HEK293 (cell line): Measurements from ENCODE around the gene CHRD.

Source experiments
- CTCF ChIA-PET: fragments of 350-600 bp; formaldehyde crosslinking; extraction: SDS; loops from one replicate; lab custom pipeline; 2021; ENCODE audit warnings: antibody characterized with exemption; lab: Yijun Ruan, JAX
- POLR2A ChIA-PET: fragments of 300-600 bp; formaldehyde crosslinking; extraction: SDS; loops from one replicate; lab custom pipeline; 2020; ENCODE audit warnings: antibody characterized with exemption, inconsistent platforms; lab: Yijun Ruan, JAX
- H3K27ac ChIP-seq: fragments of 200-500 bp; sonication (Bioruptor generic); 2 replicates; pipeline ENCODE4 v1.5.1; 2014; ENCODE audit warnings: low read depth, low read length, control low read depth, inconsistent platforms; ENCODE audit errors: extremely low read depth
- H3K36me3 ChIP-seq, 2 experiments: fragments of 200-500 bp in 1 of 2; sonication (Bioruptor generic) in 1 of 2; 1 replicate in 1 of 2; 2 replicates in 1 of 2; pipeline ENCODE4 v1.5.1; 2014 to 2017; ENCODE audit warnings: inconsistent platforms in 2 of 2, low read length in 2 of 2; ENCODE audit not compliant: control insufficient read depth in 2 of 2, insufficient read depth in 1 of 2
- H3K4me1 ChIP-seq: fragments of 200-500 bp; sonication (Bioruptor generic); 2 replicates; pipeline ENCODE4 v1.5.1; 2014; ENCODE audit warnings: mild to moderate bottlenecking, low read length, inconsistent platforms; ENCODE audit not compliant: control insufficient read depth, insufficient read depth
- H3K4me3 ChIP-seq: 2 replicates; pipeline ENCODE4 v1.5.1; 2011; ENCODE audit warnings: low read depth, mild to moderate bottlenecking, control low read depth, low read length, moderate library complexity
- H3K9me3 ChIP-seq: fragments of 200-500 bp; sonication (Bioruptor generic); 2 replicates; pipeline ENCODE4 v1.5.1; 2014; ENCODE audit warnings: low read depth, low read length, inconsistent platforms; ENCODE audit not compliant: control insufficient read depth, insufficient read depth
- BCL11B ChIP-seq: fragments of 450-650 bp; formaldehyde crosslinking; IDR thresholded peaks from 2 replicates; pipeline ENCODE4 v1.5.1; 2016; ENCODE audit warnings: low read depth, missing biosample characterization, missing genetic modification characterization
- GFI1B ChIP-seq: fragments of 450-650 bp; formaldehyde crosslinking; IDR thresholded peaks from 2 replicates; pipeline ENCODE4 v1.5.1; 2016; ENCODE audit warnings: missing biosample characterization, missing genetic modification characterization
- HIC1 ChIP-seq: fragments of 450-650 bp; formaldehyde crosslinking; IDR thresholded peaks from 2 replicates; pipeline ENCODE4 v1.5.1; 2016; ENCODE audit warnings: missing biosample characterization, missing genetic modification characterization
- HOXC10 ChIP-seq: sonication (generic); formaldehyde crosslinking; IDR thresholded peaks from 2 replicates; pipeline ENCODE4 v1.8.1; 2023; ENCODE audit warnings: mild to moderate bottlenecking, missing genetic modification reagents
- SETDB1 ChIP-seq: IDR thresholded peaks from one replicate; pipeline ENCODE4 v1.6.1; 2017; ENCODE audit warnings: mild to moderate bottlenecking, low read length, moderate library complexity, mixed read lengths; ENCODE audit not compliant: insufficient read length
- SP3 ChIP-seq: fragments of 450-650 bp; formaldehyde crosslinking; IDR thresholded peaks from 2 replicates; pipeline ENCODE4 v1.5.1; 2016; ENCODE audit warnings: missing biosample characterization, missing genetic modification characterization
- ZBTB17 ChIP-seq: fragments of 450-650 bp; formaldehyde crosslinking; IDR thresholded peaks from 2 replicates; pipeline ENCODE4 v1.5.1; 2016; ENCODE audit warnings: missing biosample characterization, missing genetic modification characterization
- ZBTB21 ChIP-seq: fragments of 450-650 bp; formaldehyde crosslinking; IDR thresholded peaks from 2 replicates; pipeline ENCODE4 v1.5.1; 2017; ENCODE audit warnings: missing biosample characterization, missing genetic modification characterization
- ZBTB48 ChIP-seq: fragments of 450-650 bp; formaldehyde crosslinking; IDR thresholded peaks from 2 replicates; pipeline ENCODE4 v1.5.1; 2016; ENCODE audit warnings: missing biosample characterization, missing genetic modification characterization
- ZBTB49 ChIP-seq: fragments of 450-650 bp; formaldehyde crosslinking; IDR thresholded peaks from 2 replicates; pipeline ENCODE4 v1.5.1; 2016; ENCODE audit warnings: missing biosample characterization, missing genetic modification characterization, low read depth
- ZNF335 ChIP-seq: fragments of 450-650 bp; formaldehyde crosslinking; conservative IDR thresholded peaks from 2 replicates; pipeline ENCODE4 v1.5.1; 2016; ENCODE audit warnings: missing biosample characterization, missing genetic modification characterization
- ZNF501 ChIP-seq: fragments of 450-650 bp; formaldehyde crosslinking; IDR thresholded peaks from 2 replicates; pipeline ENCODE4 v1.5.1; 2016; ENCODE audit warnings: missing biosample characterization, missing genetic modification characterization
- ZNF530 ChIP-seq: fragments of 450-650 bp; formaldehyde crosslinking; IDR thresholded peaks from 2 replicates; pipeline ENCODE4 v1.5.1; 2016; ENCODE audit warnings: low read depth, missing biosample characterization, missing genetic modification characterization
- ZNF558 ChIP-seq: fragments of 450-650 bp; formaldehyde crosslinking; IDR thresholded peaks from 2 replicates; pipeline ENCODE4 v1.5.1; 2016; ENCODE audit warnings: missing biosample characterization, missing genetic modification characterization
- ZNF624 ChIP-seq: fragments of 450-650 bp; formaldehyde crosslinking; IDR thresholded peaks from 2 replicates; pipeline ENCODE4 v1.5.1; 2017; ENCODE audit warnings: missing biosample characterization, missing genetic modification characterization
- ZNF677 ChIP-seq: fragments of 450-650 bp; IDR thresholded peaks from 2 replicates; pipeline ENCODE4 v1.5.0; 2018; ENCODE audit warnings: missing biosample characterization, mild to moderate bottlenecking, missing genetic modification characterization, moderate library complexity
- ZNF747 ChIP-seq: fragments of 450-650 bp; formaldehyde crosslinking; IDR thresholded peaks from 2 replicates; pipeline ENCODE4 v1.5.1; 2016; ENCODE audit warnings: missing biosample characterization, missing genetic modification characterization
- ZNF76 ChIP-seq: fragments of 450-650 bp; formaldehyde crosslinking; IDR thresholded peaks from 2 replicates; pipeline ENCODE4; 2016; ENCODE audit warnings: low read depth, missing biosample characterization, missing genetic modification characterization, borderline replicate concordance
- ZNF785 ChIP-seq: fragments of 450-650 bp; formaldehyde crosslinking; IDR thresholded peaks from 2 replicates; pipeline ENCODE4 v1.5.1; 2016; ENCODE audit warnings: missing biosample characterization, missing genetic modification characterization
- ZXDB ChIP-seq: fragments of 450-650 bp; formaldehyde crosslinking; IDR thresholded peaks from 2 replicates; pipeline ENCODE4 v1.5.1; 2016; ENCODE audit warnings: missing biosample characterization, missing genetic modification characterization
- TF ChIP-seq, protein P1 (sequence below): fragments of 450-650 bp; formaldehyde crosslinking; IDR thresholded peaks from 2 replicates; pipeline ENCODE4 v1.5.1; 2016; ENCODE audit warnings: missing biosample characterization, missing genetic modification characterization

CHRD gene

DNA sequence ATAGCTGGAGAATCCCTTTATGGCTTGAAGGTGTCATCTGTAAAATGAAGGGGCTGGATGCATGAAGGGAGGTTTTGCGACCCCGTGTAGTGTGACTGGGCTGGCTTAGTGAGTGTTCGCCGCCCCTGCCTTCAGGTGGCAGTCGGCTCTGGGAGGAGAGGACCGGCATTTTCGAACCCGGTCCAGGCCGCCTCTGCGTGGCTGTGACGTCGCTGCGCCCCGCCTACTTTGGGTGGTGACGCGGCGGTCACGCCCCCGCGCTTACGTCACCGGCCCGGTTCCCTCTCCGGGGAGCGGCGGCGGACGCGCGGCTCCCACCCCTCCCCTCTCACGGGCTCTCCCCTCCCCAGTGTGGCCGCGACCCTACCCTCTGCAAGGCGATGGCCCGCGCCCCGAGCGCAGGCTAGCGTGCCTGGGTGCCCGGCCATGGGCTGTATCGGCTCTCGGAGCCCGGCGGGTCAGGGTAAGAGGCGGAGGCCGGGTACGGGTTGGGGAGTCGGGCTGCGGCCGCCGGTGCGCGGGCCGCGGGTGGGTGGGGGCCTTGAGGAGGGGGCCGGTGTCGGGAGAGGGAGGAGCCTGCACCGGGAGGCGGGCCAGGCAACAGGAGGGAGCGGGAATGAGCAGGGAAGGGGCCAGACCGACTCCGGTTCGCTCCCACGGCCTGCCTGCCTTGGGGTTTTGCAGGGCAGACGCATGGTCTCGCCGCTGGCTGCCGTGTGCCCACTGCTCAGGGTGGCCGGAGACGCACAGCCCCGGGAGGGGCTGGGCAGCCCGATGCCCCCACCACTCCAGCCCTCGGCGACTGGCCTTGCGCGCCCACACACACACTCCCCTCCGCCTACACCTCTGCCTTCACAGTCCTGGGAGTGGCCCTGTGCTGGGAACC lies 44.0 kb upstream of the CHRD start (continued):
- peak; percentile 81 for TF ChIP-seq HIC1 (tag by site-specific recombination)

DNA sequence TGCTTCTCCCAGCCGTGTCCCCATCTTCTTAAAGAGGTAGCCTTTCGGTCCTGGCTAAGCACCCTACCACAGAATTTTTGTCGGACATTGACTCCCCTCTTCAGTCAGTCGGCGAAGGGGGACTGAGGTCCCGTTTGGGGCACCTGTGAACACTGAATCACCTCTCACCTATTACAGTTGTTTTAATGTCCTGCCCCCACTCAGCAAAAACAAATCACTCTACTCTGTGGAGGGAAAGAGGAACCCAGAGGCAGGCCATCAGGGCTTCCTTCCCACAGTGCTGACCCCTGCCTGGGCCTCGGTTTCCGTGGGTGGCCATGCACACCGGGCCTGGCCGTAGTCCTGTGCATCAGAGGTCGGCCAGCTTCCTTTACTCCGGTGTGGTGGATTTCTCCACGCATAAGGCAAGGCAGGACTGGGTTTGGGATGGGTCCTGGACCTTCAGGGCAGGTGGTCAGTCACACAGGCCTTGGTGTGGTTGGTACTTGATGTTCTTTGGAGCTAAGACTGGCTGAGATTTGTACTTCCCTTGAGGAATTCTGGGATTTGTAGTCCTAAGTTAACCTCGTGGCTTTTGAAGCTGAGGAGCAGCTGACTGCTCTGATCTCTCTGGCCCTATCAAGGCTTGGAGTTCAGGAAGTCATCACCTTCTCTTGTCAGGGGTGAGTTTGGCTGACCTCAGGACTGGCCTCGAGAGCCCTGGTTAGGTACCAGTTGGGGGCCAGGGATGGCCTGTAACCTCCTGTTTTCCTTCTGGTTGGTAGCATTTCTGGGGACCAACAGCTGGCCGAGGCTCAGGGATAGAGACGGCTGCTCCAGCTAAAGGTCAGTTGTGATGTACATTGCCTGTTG lies 43.1 kb upstream of the CHRD start:
- H3K27ac ChIP-seq, result peak overlapping the region; percentile 73; the same call in 1 of the 2 replicates
- H3K9me3 ChIP-seq, result no peaks in the 10 kb centered on the region
- POLR2A ChIA-PET, result interaction anchor here (1.1 kb wide), 1 partner anchor 17 kb away, joined by 3 read pairs; no protein-coding TSS in a partner anchor
- CTCF ChIA-PET, result interaction anchor here (1.6 to 2.2 kb wide), 2 partner anchors 17 to 35 kb away, joined by 6 to 8 read pairs; no protein-coding TSS in a partner anchor
- peaks cover 0 to 57% of the 10 kb centered on the region in 2 experiments; a peak in 1 of 3 replicates for H3K36me3 ChIP-seq
- TF ChIP-seq SP3 (tag by site-specific recombination), result no peak
- TF ChIP-seq SETDB1, result no peak
- peak; percentile 70; the same call in 1 of the 2 replicates for TF ChIP-seq GFI1B (tag by site-specific recombination)
- TF ChIP-seq ZBTB17, result peak; percentile 26
- TF ChIP-seq ZNF335 (tag by site-specific recombination), result peak; percentile 75
- TF ChIP-seq ZNF530 (tag by site-specific recombination), result no peak
- TF ChIP-seq ZNF76 (tag by site-specific recombination), result peak; percentile 76; the same call in 1 of the 2 replicates
- TF ChIP-seq BCL11B (tag by site-specific recombination), result peak; percentile 85
- TF ChIP-seq ZBTB48 (tag by site-specific recombination), result 0 out of 2 replicates have a peak, but pooled peaks have one; percentile 16
- H3K4me1 ChIP-seq, result no peaks in the 10 kb centered on the region
- H3K4me3 ChIP-seq, result peak overlapping the region; percentile 86

GRCh38 chr3:184337399-184337714 lies 42.5 kb upstream of the CHRD start, which contains the start of gene FAM131A:
Gene FAM131A (plus strand): TSS chr3:184337600. CDS start chr3:184337631, 31 bp downstream.
- H3K27ac ChIP-seq, result peak within 1 kb of the TSS; percentile 73; the same call in 1 of the 2 replicates
- TF ChIP-seq ZBTB21 (tag by site-specific recombination) (no peak), ZNF677 (tag by site-specific recombination) (no peak), HOXC10 (no peak)
- H3K4me3 ChIP-seq, result peak within 1 kb of the TSS; percentile 86
- H3K4me1 ChIP-seq, result no peaks in the 10 kb centered on the region
- CTCF ChIA-PET, result interaction anchor here (1.6 to 2.2 kb wide), 2 partner anchors 16 to 35 kb away, joined by 6 to 8 read pairs; no protein-coding TSS in a partner anchor
- no peaks in the 10 kb centered on the region for H3K9me3 ChIP-seq
- POLR2A ChIA-PET, result interaction anchor here (1.1 to 2.0 kb wide), 2 partner anchors 16 to 34 kb away, joined by 3 to 5 read pairs; no protein-coding TSS in a partner anchor
- H3K36me3 ChIP-seq, result peaks cover 0 to 55% of the 10 kb centered on the region in 2 experiments; a peak in 1 of 3 replicates

- peaks cover 0 to 55% of the 10 kb centered on the region in 2 experiments; a peak in 1 of 3 replicates for H3K36me3 ChIP-seq
- ChIA-PET POLR2A (interaction anchor here (0.6 to 2.0 kb wide), 3 partner anchors 11 to 34 kb away, joined by 3 to 5 read pairs (median 3); no protein-coding TSS in a partner anchor), CTCF (interaction anchor here (1.6 to 2.2 kb wide), 2 partner anchors 16 to 34 kb away, joined by 6 to 8 read pairs; no protein-coding TSS in a partner anchor)
- no peaks in the 10 kb centered on the region for H3K4me1 ChIP-seq
- H3K4me3 ChIP-seq, result no peak overlapping the region
- H3K27ac ChIP-seq, result no peak overlapping the region
- no peaks in the 10 kb centered on the region for H3K9me3 ChIP-seq
- TF ChIP-seq, protein P1, sequence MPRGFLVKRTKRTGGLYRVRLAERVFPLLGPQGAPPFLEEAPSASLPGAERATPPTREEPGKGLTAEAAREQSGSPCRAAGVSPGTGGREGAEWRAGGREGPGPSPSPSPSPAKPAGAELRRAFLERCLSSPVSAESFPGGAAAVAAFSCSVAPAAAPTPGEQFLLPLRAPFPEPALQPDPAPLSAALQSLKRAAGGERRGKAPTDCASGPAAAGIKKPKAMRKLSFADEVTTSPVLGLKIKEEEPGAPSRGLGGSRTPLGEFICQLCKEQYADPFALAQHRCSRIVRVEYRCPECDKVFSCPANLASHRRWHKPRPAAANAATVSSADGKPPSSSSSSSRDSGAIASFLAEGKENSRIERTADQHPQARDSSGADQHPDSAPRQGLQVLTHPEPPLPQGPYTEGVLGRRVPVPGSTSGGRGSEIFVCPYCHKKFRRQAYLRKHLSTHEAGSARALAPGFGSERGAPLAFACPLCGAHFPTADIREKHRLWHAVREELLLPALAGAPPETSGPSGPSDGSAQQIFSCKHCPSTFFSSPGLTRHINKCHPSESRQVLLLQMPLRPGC, result no peak
- no peak for TF ChIP-seq ZNF785 (tag by site-specific recombination)
- no peak for TF ChIP-seq ZNF501 (tag by site-specific recombination)
- TF ChIP-seq ZBTB49 (tag by site-specific recombination), result no peak
- TF ChIP-seq ZXDB (tag by site-specific recombination), result no peak
- no peak for TF ChIP-seq ZNF558 (tag by site-specific recombination)
- TF ChIP-seq ZNF747 (tag by site-specific recombination), result no peak
- no peak for TF ChIP-seq ZNF624 (tag by site-specific recombination)
These were observed 41.9 kb upstream of the CHRD start for GRCh38 chr3:184337981-184338380.
